Upper lobe of right lung (tissue), 1 donor: ENCODE data around the gene TOR4A. TPM values are rescaled to one million over a fixed set of nuclear protein-coding genes. Genes with fewer than 3 reads are reported as not detected.
A peak's percentile ranks its signal among the peaks of the same experiment; 100 is the strongest.

Source experiments
- ATAC-seq: fragments of 200-7000 bp; cut with Tn5 transposase; one replicate; pipeline ENCODE4 v1.9.1; 2020; ENCODE audit warnings: mild to moderate bottlenecking, moderate library complexity
- DNase-seq: peaks from one replicate; pipeline ENCODE4 v3.0.0-alpha.2; 2020
- H3K27ac ChIP-seq: fragments of 200-600 bp; one replicate; pipeline ENCODE4 v1.8.0; 2022
- H3K27me3 ChIP-seq: fragments of 200-600 bp; one replicate; pipeline ENCODE4 v1.8.0; 2022; ENCODE audit warnings: mild to moderate bottlenecking
- H3K36me3 ChIP-seq: fragments of 200-600 bp; one replicate; pipeline ENCODE4 v1.8.0; 2022
- H3K4me1 ChIP-seq: fragments of 200-600 bp; one replicate; pipeline ENCODE4 v1.8.0; 2022
- H3K4me3 ChIP-seq: fragments of 200-600 bp; one replicate; pipeline ENCODE4 v1.8.0; 2022; ENCODE audit warnings: mild to moderate bottlenecking
- H3K9me3 ChIP-seq: fragments of 200-600 bp; one replicate; pipeline ENCODE4 v1.8.0; 2022
- intact Hi-C: fragments of 100-400 bp; cut with DNase I; formaldehyde crosslinking; loops from one replicate; pipeline ENCODE4 v1.11.0; 2022
- total RNA-seq: library from RNA; stranded (reverse); fragmentation: NEBNext Ultra II Directional; extraction: Animal tissue kit (Norgen Biotek cat#: 25700); gene quantifications from one replicate; pipeline ENCODE4 v1.2.1, GENCODE V29; 2021
- TF ChIP-seq, protein P1 (sequence below): fragments of 200-600 bp; IDR thresholded peaks from one replicate; pipeline ENCODE4 v1.8.0; 2022; ENCODE audit warnings: antibody characterized with exemption
- donor health status: DM: no; HTN: yes; CAD: no; lungs with severe emphysema.

Gene TOR4A
- total RNA-seq, 1 donor from 2014 or later, result 27.4 TPM

GRCh38 chr9:137294091-137294680, 16.7 kb downstream of the TOR4A start:
- TF ChIP-seq, protein P1, sequence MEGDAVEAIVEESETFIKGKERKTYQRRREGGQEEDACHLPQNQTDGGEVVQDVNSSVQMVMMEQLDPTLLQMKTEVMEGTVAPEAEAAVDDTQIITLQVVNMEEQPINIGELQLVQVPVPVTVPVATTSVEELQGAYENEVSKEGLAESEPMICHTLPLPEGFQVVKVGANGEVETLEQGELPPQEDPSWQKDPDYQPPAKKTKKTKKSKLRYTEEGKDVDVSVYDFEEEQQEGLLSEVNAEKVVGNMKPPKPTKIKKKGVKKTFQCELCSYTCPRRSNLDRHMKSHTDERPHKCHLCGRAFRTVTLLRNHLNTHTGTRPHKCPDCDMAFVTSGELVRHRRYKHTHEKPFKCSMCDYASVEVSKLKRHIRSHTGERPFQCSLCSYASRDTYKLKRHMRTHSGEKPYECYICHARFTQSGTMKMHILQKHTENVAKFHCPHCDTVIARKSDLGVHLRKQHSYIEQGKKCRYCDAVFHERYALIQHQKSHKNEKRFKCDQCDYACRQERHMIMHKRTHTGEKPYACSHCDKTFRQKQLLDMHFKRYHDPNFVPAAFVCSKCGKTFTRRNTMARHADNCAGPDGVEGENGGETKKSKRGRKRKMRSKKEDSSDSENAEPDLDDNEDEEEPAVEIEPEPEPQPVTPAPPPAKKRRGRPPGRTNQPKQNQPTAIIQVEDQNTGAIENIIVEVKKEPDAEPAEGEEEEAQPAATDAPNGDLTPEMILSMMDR, result no peak
- peak; percentile 71 for DNase-seq
- Histone ChIP-seq H3K27me3 (peaks cover 17% of the 10 kb centered on the region), H3K4me1 (peaks cover 15% of the 10 kb centered on the region), H3K9me3 (no peaks in the 10 kb centered on the region), H3K27ac (peak overlapping the region; percentile 80), H3K36me3 (no peaks in the 10 kb centered on the region), H3K4me3 (peak overlapping the region; percentile 26)
- intact Hi-C loops, result loop anchor here (10.0 kb wide), 1 partner anchor 111 kb away; no protein-coding TSS in a partner anchor
- ATAC-seq, result peak; percentile 74

GRCh38 chr9:137294681-137295237, 17.2 kb downstream of the TOR4A start:
- ATAC-seq, result peak; percentile 1
- Histone ChIP-seq H3K9me3 (no peaks in the 10 kb centered on the region), H3K27me3 (peaks cover 22% of the 10 kb centered on the region), H3K4me1 (peaks cover 15% of the 10 kb centered on the region), H3K36me3 (no peaks in the 10 kb centered on the region), H3K27ac (no peak overlapping the region), H3K4me3 (peak overlapping the region; percentile 45)
- intact Hi-C loops, result loop anchor here (10.0 kb wide), 1 partner anchor 110 kb away; no protein-coding TSS in a partner anchor
- TF ChIP-seq, protein P1, result peak; percentile 18
- peak; percentile 68 for DNase-seq

- peaks cover 28% of the 10 kb centered on the region for H3K27me3 ChIP-seq
- intact Hi-C loops, result loop anchor here (10.0 kb wide), 1 partner anchor 109 kb away; no protein-coding TSS in a partner anchor
These were observed 17.8 kb downstream of the TOR4A start for GRCh38 chr9:137295238-137295811.

GRCh38 chr9:137295849-137296669, 18.5 kb downstream of the TOR4A start:
- ATAC-seq (no peak), DNase-seq (peak; percentile 66)
- no peaks in the 10 kb centered on the region for H3K9me3 ChIP-seq
- peaks cover 23% of the 10 kb centered on the region for H3K4me1 ChIP-seq
- peaks cover 30% of the 10 kb centered on the region for H3K27me3 ChIP-seq
- H3K36me3 ChIP-seq, result no peaks in the 10 kb centered on the region
- H3K4me3 ChIP-seq, result peak overlapping the region; percentile 45
- intact Hi-C loops, result loop anchor here (10.0 kb wide), 1 partner anchor 109 kb away; no protein-coding TSS in a partner anchor
- TF ChIP-seq, protein P1, result no peak
- H3K27ac ChIP-seq, result peak overlapping the region; percentile 72

More at GRCh38 chr9:137295238-137295811, 17.8 kb downstream of the TOR4A start:
- H3K4me1 ChIP-seq, result peaks cover 18% of the 10 kb centered on the region
- TF ChIP-seq, protein P1, result peak; percentile 31
- H3K9me3 ChIP-seq, result no peaks in the 10 kb centered on the region
- ATAC-seq (peak; percentile 81), DNase-seq (peak; percentile 70)
- H3K27ac ChIP-seq, result no peak overlapping the region
- no peaks in the 10 kb centered on the region for H3K36me3 ChIP-seq
- H3K4me3 ChIP-seq, result peak overlapping the region; percentile 45
